HT1080 (cell line): ENCODE results near the gene AMPD2. TPM values are rescaled to one million over a fixed set of nuclear protein-coding genes. Genes with fewer than 3 reads are reported as not detected.
"Not testable (repeated sequence)": the region's sequence is repeated elsewhere in the genome, so short reads cannot be mapped to it uniquely, and the experiment has no call there.

Source experiments
- DNase-seq: peaks from one replicate; pipeline ENCODE4 v3.0.0-alpha.2; 2015; ENCODE audit warnings: low read depth
- small RNA-seq: library from RNA; depleted of rRNA; stranded (forward); fragments of <200 nt; gene quantifications from one replicate; pipeline ENCODE3, GENCODE V24; 2014
- total RNA-seq: library from RNA; depleted of rRNA; stranded (reverse); fragments of >200 nt; shearing (Covaris generic); gene quantifications from 2 replicates; pipeline ENCODE4 v1.2.3, GENCODE V29; 2014; rRNA removed

The AMPD2 gene
- total RNA-seq, 1 experiment from 2014 or later: 71.4 TPM

GRCh38 chr1:109676683-109677381 is 57.2 kb downstream of the AMPD2 start:
- DNase-seq: not testable (repeated sequence)

DNA sequence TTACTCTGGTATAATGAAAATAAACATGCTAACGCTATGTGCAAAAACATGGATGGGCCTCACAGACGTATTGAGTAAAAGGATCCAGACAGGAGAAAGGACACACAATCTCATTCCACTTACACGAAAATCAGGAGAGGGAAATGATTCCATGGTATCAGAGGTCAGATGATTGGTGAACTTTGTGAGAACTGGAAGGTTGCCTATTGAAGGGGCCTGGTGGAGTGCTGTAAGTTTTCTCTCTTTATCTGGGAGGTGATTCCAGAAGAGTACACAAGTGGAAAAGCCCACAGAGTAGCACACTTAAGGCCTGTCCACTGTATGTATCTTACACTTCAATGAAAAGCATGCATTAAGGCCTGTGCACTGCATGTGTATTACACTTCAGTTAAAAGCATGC is 57.8 kb downstream of the AMPD2 start:
- no peak for DNase-seq

GRCh38 chr1:109678637-109679036 is 59.0 kb downstream of the AMPD2 start:
- not testable (repeated sequence) for DNase-seq

Small RNA genes within 50 kb of the gene (small RNA-seq; reads per million reads assigned to genes)
- not detected for gene RNU6V

Other genes starting within 250 kb of the AMPD2 start
- 7.7 and 8.1 TPM in 2 replicates for gene SORT1, start 221.9 kb upstream of the AMPD2 start, total RNA-seq
- 54.6 and 94.4 TPM in 2 replicates for gene PSMA5, start 193.4 kb upstream of the AMPD2 start, total RNA-seq
- gene SYPL2, start 153.3 kb upstream of the AMPD2 start, total RNA-seq: 0.05 and 0.17 TPM in 2 replicates
- 10.2 and 11.1 TPM in 2 replicates for gene ATXN7L2, start 135.9 kb upstream of the AMPD2 start, total RNA-seq
- 2.6 and 2.7 TPM in 2 replicates for gene CYB561D1, start 125.7 kb upstream of the AMPD2 start, total RNA-seq
- gene AMIGO1, start 110.1 kb upstream of the AMPD2 start, total RNA-seq: 1.4 and 2.0 TPM in 2 replicates
- not detected in 2 replicates for gene GPR61, start 80.0 kb upstream of the AMPD2 start, total RNA-seq
- 11.0 and 12.1 TPM in 2 replicates for gene GNAI3, start 71.2 kb upstream of the AMPD2 start, total RNA-seq
- gene GNAT2, start 221 bp upstream of the AMPD2 start, total RNA-seq: 0.13 and 0.43 TPM in 2 replicates
- gene GSTM4, start 36.3 kb downstream of the AMPD2 start, total RNA-seq: 0.13 TPM in 1 of 2 replicates, not detected in the other
- gene GSTM2, start 48.2 kb downstream of the AMPD2 start, total RNA-seq: 2.3 and 3.1 TPM in 2 replicates
- 14.5 and 17.0 TPM in 2 replicates for gene GSTM1, start 68.0 kb downstream of the AMPD2 start, total RNA-seq
- gene GSTM5, start 92.4 kb downstream of the AMPD2 start, total RNA-seq: 0.03 TPM in 1 of 2 replicates, not detected in the other
- gene GSTM3, start 121.2 kb downstream of the AMPD2 start, total RNA-seq: 52.4 and 81.8 TPM in 2 replicates
- not detected in 2 replicates for gene EPS8L3, start 144.1 kb downstream of the AMPD2 start, total RNA-seq